Peyer's patch (tissue), 4 donors: Measurements from ENCODE around the gene TMEFF2. TPM values are rescaled to one million over a fixed set of nuclear protein-coding genes. Genes with fewer than 3 reads are reported as not detected.

ENCODE experiments used
- DNase-seq, 3 donors: peaks; one replicate each; pipeline ENCODE4 v3.0.0-alpha.2; 2017 to 2019
- H3K27ac ChIP-seq, 4 donors: fragments of 200-600 bp; sonication (generic); one replicate each; pipeline ENCODE4 v1.5.1; 2016 to 2019
- H3K27me3 ChIP-seq, 2 donors: fragments of 200-600 bp; sonication (generic); one replicate each; pipeline ENCODE4 v1.5.1; 2019
- H3K36me3 ChIP-seq, 3 donors: fragments of 200-600 bp; sonication (generic); one replicate each; pipeline ENCODE4 v1.5.1; 2016 to 2019
- H3K4me1 ChIP-seq, 4 donors: fragments of 200-600 bp; sonication (generic); one replicate each; pipeline ENCODE4 v1.5.1; 2016 to 2019
- H3K4me3 ChIP-seq, 4 donors: fragments of 200-600 bp; sonication (generic); 1 replicate in 3 of 4; 2 replicates in 1 of 4; pipeline ENCODE4 v1.5.1; 2016 to 2019; ENCODE audit warnings: mild to moderate bottlenecking in 1 of 4
- H3K9me3 ChIP-seq, 4 donors: fragments of 200-600 bp; sonication (generic); one replicate each; pipeline ENCODE4 v1.5.1; 2016 to 2019; ENCODE audit warnings: mild to moderate bottlenecking in 1 of 4
- CTCF ChIP-seq, 6 experiments: fragments of 450-650 bp in 4 of 6; fragments of 200-600 bp in 2 of 6; sonication (generic) in 1 of 6; IDR thresholded peaks; one replicate each; pipeline ENCODE4 v1.5.1; 2017 to 2019; ENCODE audit warnings: antibody characterized with exemption in 6 of 6, mild to moderate bottlenecking in 3 of 6, moderate library complexity in 1 of 6
- POLR2A ChIP-seq, 2 donors: fragments of 450-650 bp; IDR thresholded peaks; one replicate each; pipeline ENCODE4 v1.5.1; 2017; ENCODE audit warnings: antibody characterized with exemption in 2 of 2, mild to moderate bottlenecking in 2 of 2, moderate library complexity in 2 of 2
- total RNA-seq, 4 donors: library from RNA; depleted of rRNA; stranded (reverse); fragments of >200 nt; gene quantifications; one replicate each; pipeline ENCODE4 v1.1.0, GENCODE V29; 2016

Gene TMEFF2
- total RNA-seq, 4 donors from 2014 or later: 0.35 to 1.6 (median 0.68) TPM

- Histone ChIP-seq H3K36me3 (no peaks in the 10 kb centered on the region), H3K9me3 (no peaks in the 10 kb centered on the region), H3K27me3 (no peaks in the 10 kb centered on the region), H3K4me3 (no peak overlapping the region), H3K27ac (no peak overlapping the region), H3K4me1 (no peaks in the 10 kb centered on the region)
- TF ChIP-seq CTCF (IDR thresholded peaks at IDR 0.05) (no peak), POLR2A (IDR thresholded peaks at IDR 0.05) (no peak)
- DNase-seq: no peak
These were observed 209.0 kb downstream of the TMEFF2 start for GRCh38 chr2:191985740-191986139.

GRCh38 chr2:191983591-191983990, 211.1 kb downstream of the TMEFF2 start:
- Histone ChIP-seq H3K4me1 (no peaks in the 10 kb centered on the region), H3K4me3 (no peak overlapping the region), H3K9me3 (no peaks in the 10 kb centered on the region), H3K36me3 (no peaks in the 10 kb centered on the region), H3K27ac (no peak overlapping the region), H3K27me3 (no peaks in the 10 kb centered on the region)
- TF ChIP-seq CTCF (IDR thresholded peaks at IDR 0.05): no peak
- TF ChIP-seq POLR2A (IDR thresholded peaks at IDR 0.05): no peak
- no peak for DNase-seq

- TF ChIP-seq POLR2A (IDR thresholded peaks at IDR 0.05) (no peak), CTCF (IDR thresholded peaks at IDR 0.05) (no peak)
- no peak overlapping the region for H3K27ac ChIP-seq
- H3K9me3 ChIP-seq: no peaks in the 10 kb centered on the region
- no peaks in the 10 kb centered on the region for H3K36me3 ChIP-seq
- H3K4me1 ChIP-seq: no peaks in the 10 kb centered on the region
- H3K27me3 ChIP-seq: no peaks in the 10 kb centered on the region
- no peak for DNase-seq
- H3K4me3 ChIP-seq: no peak overlapping the region
These were observed 211.5 kb downstream of the TMEFF2 start for GRCh38 chr2:191983186-191983585.

GRCh38 chr2:191981706-191982105, 213.0 kb downstream of the TMEFF2 start:
- H3K4me3 ChIP-seq: no peak overlapping the region
- no peaks in the 10 kb centered on the region for H3K4me1 ChIP-seq
- no peaks in the 10 kb centered on the region for H3K9me3 ChIP-seq

GRCh38 chr2:191980483-191980882, 214.2 kb downstream of the TMEFF2 start:
- no peaks in the 10 kb centered on the region for H3K9me3 ChIP-seq
- H3K27ac ChIP-seq: no peak overlapping the region
- H3K4me1 ChIP-seq: no peaks in the 10 kb centered on the region
- H3K4me3 ChIP-seq: no peak overlapping the region
- H3K27me3 ChIP-seq: no peaks in the 10 kb centered on the region
- no peak for DNase-seq
- H3K36me3 ChIP-seq: no peaks in the 10 kb centered on the region
- no peak for TF ChIP-seq CTCF (IDR thresholded peaks at IDR 0.05)
- TF ChIP-seq POLR2A (IDR thresholded peaks at IDR 0.05): no peak

More at GRCh38 chr2:191981706-191982105, 213.0 kb downstream of the TMEFF2 start:
- TF ChIP-seq POLR2A (IDR thresholded peaks at IDR 0.05) (no peak), CTCF (IDR thresholded peaks at IDR 0.05) (no peak)
- H3K27ac ChIP-seq: no peak overlapping the region
- no peaks in the 10 kb centered on the region for H3K27me3 ChIP-seq
- no peaks in the 10 kb centered on the region for H3K36me3 ChIP-seq
- DNase-seq: no peak

- no peaks in the 10 kb centered on the region for H3K27me3 ChIP-seq
- H3K9me3 ChIP-seq: no peaks in the 10 kb centered on the region
- TF ChIP-seq POLR2A (IDR thresholded peaks at IDR 0.05) (no peak), CTCF (IDR thresholded peaks at IDR 0.05) (no peak)
- H3K4me1 ChIP-seq: no peaks in the 10 kb centered on the region
- peak in 1 of 3 donors; percentile 46 for DNase-seq
- H3K36me3 ChIP-seq: no peaks in the 10 kb centered on the region
- no peak overlapping the region for H3K27ac ChIP-seq
- no peak overlapping the region for H3K4me3 ChIP-seq
These were observed 215.5 kb downstream of the TMEFF2 start for GRCh38 chr2:191979221-191979730.
